ENCODE data around the gene BEAN1.

Gene BEAN1

GRCh38 chr16:66403531-66404145 lies 23.5 kb upstream of the BEAN1 start:
- H3K27me3 ChIP-seq (ENCODE audit: control insufficient read depth, low read length), result peaks cover 6% of the 10 kb centered on the region; the same call in 1 of the 2 replicates
- H3F3A ChIP-seq (ENCODE audit: control insufficient read depth, insufficient read depth), result no peaks in the 10 kb centered on the region
- no peaks in the 10 kb centered on the region for H3K9me3 ChIP-seq (ENCODE audit: control insufficient read depth, insufficient read depth, low read length)
- TF ChIP-seq EZH2phosphoT487 (IDR thresholded peaks at IDR 0.05; ENCODE audit: borderline replicate concordance, low read length) (no peak), CTCF (IDR thresholded peaks at IDR 0.05; ENCODE audit: low read depth, low read length, poor library complexity, severe bottlenecking) (no peak)
- no peak overlapping the region for H3K4me2 ChIP-seq (ENCODE audit: low read length)
- no peaks in the 10 kb centered on the region for H4K20me1 ChIP-seq (ENCODE audit: control insufficient read depth, insufficient read depth, low read depth, low read length)
- no peak overlapping the region for H3K27ac ChIP-seq (ENCODE audit: low read depth, low read length)
- H3K4me1 ChIP-seq (ENCODE audit: control insufficient read depth, low read length), result peaks cover 17% of the 10 kb centered on the region
- no peaks in the 10 kb centered on the region for H3K9me2 ChIP-seq (replicated peaks; ENCODE audit: control insufficient read depth, low read length)
- H3K79me2 ChIP-seq (ENCODE audit: control insufficient read depth, low read length), result no peaks in the 10 kb centered on the region
- H3K36me3 ChIP-seq (ENCODE audit: control insufficient read depth, low read length), result no peaks in the 10 kb centered on the region
- H3K4me3 ChIP-seq (ENCODE audit: low read length), result no peak overlapping the region

GRCh38 chr16:66405057-66405783 lies 21.9 kb upstream of the BEAN1 start:
- H3K9me3 ChIP-seq (ENCODE audit: control insufficient read depth, insufficient read depth, low read length), result peaks cover 3% of the 10 kb centered on the region; the same call in 1 of the 2 replicates
- H3K79me2 ChIP-seq (ENCODE audit: control insufficient read depth, low read length), result no peaks in the 10 kb centered on the region
- H3K9me2 ChIP-seq (replicated peaks; ENCODE audit: control insufficient read depth, low read length), result no peaks in the 10 kb centered on the region
- H3K4me2 ChIP-seq (ENCODE audit: low read length), result no peak overlapping the region
- H3K4me1 ChIP-seq (ENCODE audit: control insufficient read depth, low read length), result peaks cover 18% of the 10 kb centered on the region
- TF ChIP-seq EZH2phosphoT487 (IDR thresholded peaks at IDR 0.05; ENCODE audit: borderline replicate concordance, low read length) (no peak), CTCF (IDR thresholded peaks at IDR 0.05; ENCODE audit: low read depth, low read length, poor library complexity, severe bottlenecking) (no peak)
- H4K20me1 ChIP-seq (ENCODE audit: control insufficient read depth, insufficient read depth, low read depth, low read length), result no peaks in the 10 kb centered on the region
- no peaks in the 10 kb centered on the region for H3F3A ChIP-seq (ENCODE audit: control insufficient read depth, insufficient read depth)
- H3K27me3 ChIP-seq (ENCODE audit: control insufficient read depth, low read length), result peaks cover 6% of the 10 kb centered on the region; the same call in 1 of the 2 replicates
- H3K4me3 ChIP-seq (ENCODE audit: low read length), result no peak overlapping the region
- H3K27ac ChIP-seq (ENCODE audit: low read depth, low read length), result no peak overlapping the region
- no peaks in the 10 kb centered on the region for H3K36me3 ChIP-seq (ENCODE audit: control insufficient read depth, low read length)

GRCh38 chr16:66406534-66407221 lies 20.4 kb upstream of the BEAN1 start:
- Histone ChIP-seq H3K4me2 (ENCODE audit: low read length) (peak overlapping the region; percentile 69), H3F3A (ENCODE audit: control insufficient read depth, insufficient read depth) (no peaks in the 10 kb centered on the region), H3K9me3 (ENCODE audit: control insufficient read depth, insufficient read depth, low read length) (peaks cover 3% of the 10 kb centered on the region; the same call in 1 of the 2 replicates), H3K9me2 (replicated peaks; ENCODE audit: control insufficient read depth, low read length) (no peaks in the 10 kb centered on the region), H3K27ac (ENCODE audit: low read depth, low read length) (no peak overlapping the region), H4K20me1 (ENCODE audit: control insufficient read depth, insufficient read depth, low read depth, low read length) (no peaks in the 10 kb centered on the region), H3K4me3 (ENCODE audit: low read length) (peak overlapping the region; percentile 58), H3K36me3 (ENCODE audit: control insufficient read depth, low read length) (no peaks in the 10 kb centered on the region), H3K79me2 (ENCODE audit: control insufficient read depth, low read length) (no peaks in the 10 kb centered on the region), H3K4me1 (ENCODE audit: control insufficient read depth, low read length) (peaks cover 18% of the 10 kb centered on the region), H3K27me3 (ENCODE audit: control insufficient read depth, low read length) (peaks cover 6% of the 10 kb centered on the region; the same call in 1 of the 2 replicates)
- TF ChIP-seq EZH2phosphoT487 (IDR thresholded peaks at IDR 0.05; ENCODE audit: borderline replicate concordance, low read length) (no peak), CTCF (IDR thresholded peaks at IDR 0.05; ENCODE audit: low read depth, low read length, poor library complexity, severe bottlenecking) (peak; percentile 91)

Measured in DOHH2 (cell line).